ENCODE data around the gene PSMG4. TPM values are rescaled to one million over a fixed set of nuclear protein-coding genes. Genes with fewer than 3 reads are reported as not detected.

Gene PSMG4
- total and polyA plus RNA-seq, 2 donors (not counting 3 experiments of a cell fraction or from before 2014, with no cell fraction given): 31.4 to 46.0 TPM

DNA sequence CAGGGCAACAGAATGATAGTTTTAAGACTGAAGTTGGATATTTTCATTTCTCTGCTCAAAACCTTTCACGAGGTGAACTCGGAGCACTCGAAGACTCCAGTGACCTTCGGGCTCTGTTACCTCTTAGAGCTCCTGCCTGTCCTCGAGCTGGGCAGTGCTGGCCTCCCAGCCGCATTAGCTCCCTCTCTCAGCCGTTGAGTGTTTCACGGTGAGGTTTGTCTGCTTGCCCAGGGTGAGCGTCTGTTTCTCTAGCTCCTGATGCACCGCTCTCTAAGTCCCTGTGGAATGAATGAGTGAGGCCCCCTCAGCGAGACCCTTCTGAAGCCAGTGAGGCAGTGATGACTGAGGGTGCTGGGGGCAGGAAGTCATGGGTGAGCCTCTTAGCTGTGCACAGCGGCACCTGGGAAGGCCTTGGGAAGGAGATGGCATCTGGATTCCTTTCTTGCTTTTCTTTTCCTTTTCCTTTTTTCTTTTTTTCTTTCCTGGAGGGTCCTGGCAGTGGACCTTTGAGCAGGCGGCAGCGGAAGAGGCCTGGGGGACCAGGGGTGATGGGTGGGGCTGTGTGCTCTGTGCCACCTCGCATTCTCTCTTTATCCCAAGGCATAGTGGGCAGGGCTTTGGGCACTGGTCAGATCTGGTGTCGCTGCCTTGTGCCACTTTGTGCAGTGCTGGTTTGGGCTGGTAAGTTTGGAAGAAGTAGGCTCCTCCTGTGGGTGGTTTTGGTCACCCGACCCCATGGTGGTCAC, 2.2 kb downstream of the PSMG4 start:
- Histone ChIP-seq H3K27me3 (ENCODE audit: control insufficient read depth in 2 of 2, insufficient read depth in 2 of 2, low read length in 2 of 2) (peaks cover 1 to 4% of the 10 kb centered on the region in 2 experiments), H3K4me1 (ENCODE audit: control insufficient read depth, extremely low read depth, insufficient read depth, low read length) (peaks cover 7% of the 10 kb centered on the region), H4K20me1 (replicated peaks; ENCODE audit: control insufficient read depth, extremely low read depth, insufficient read depth, low read length) (no peaks in the 10 kb centered on the region), H3K79me2 (ENCODE audit: control insufficient read depth, insufficient read depth, low read length) (peaks cover 66% of the 10 kb centered on the region), H3K9ac (replicated peaks; ENCODE audit: extremely low read depth, insufficient read depth, low read length) (no peak overlapping the region), H3K27ac (ENCODE audit: insufficient read depth, low read depth, low read length) (no peak overlapping the region), H3K9me3 (replicated peaks; ENCODE audit: control insufficient read depth, insufficient read depth, low read length) (no peaks in the 10 kb centered on the region), H3K4me2 (ENCODE audit: insufficient read depth, low read length) (peak overlapping the region; percentile 24), H3K4me3 (replicated peaks in 1 of 3; ENCODE audit: insufficient read depth in 1 of 3, low read depth in 1 of 3, low read length in 3 of 3) (peak overlapping the region in 1 of 3 experiments; percentile 2), H3K36me3 (ENCODE audit: control insufficient read depth in 2 of 2, extremely low read depth in 1 of 2, insufficient read depth in 2 of 2, low read length in 2 of 2) (peaks cover 3 to 10% of the 10 kb centered on the region in 2 experiments), H3K9me1 (replicated peaks; ENCODE audit: control insufficient read depth, extremely low read depth, insufficient read depth, low read length) (no peaks in the 10 kb centered on the region), H2AFZ (ENCODE audit: low read depth, low read length) (no peak overlapping the region)
- no peak for FAIRE-seq
- no TSS peak for BruUV-seq (replicated peaks)
- TF ChIP-seq MYC (IDR thresholded peaks at IDR 0.05; ENCODE audit: low read depth, low read length): no peak
- TF ChIP-seq POLR2A (IDR thresholded peaks at IDR 0.05; ENCODE audit: low read depth, low read length): no peak
- no peak for TF ChIP-seq JUN (IDR thresholded peaks at IDR 0.05; ENCODE audit: borderline replicate concordance, insufficient read depth, insufficient read length, low read depth)
- no peak for TF ChIP-seq FOS (IDR thresholded peaks at IDR 0.05; ENCODE audit: borderline replicate concordance, insufficient read depth, low read length)
- no peak for TF ChIP-seq EZH2 (IDR thresholded peaks at IDR 0.05; ENCODE audit: borderline replicate concordance, low read depth, low read length, severe bottlenecking)
- no peak for TF ChIP-seq CTCF (IDR thresholded peaks at IDR 0.05; ENCODE audit: extremely low read depth in 1 of 2, insufficient read depth in 1 of 2, low read depth in 1 of 2, low read length in 2 of 2)
- TF ChIP-seq MAX (IDR thresholded peaks at IDR 0.05; ENCODE audit: insufficient read depth, insufficient read length): no peak
- no peak for TF ChIP-seq GATA2 (IDR thresholded peaks at IDR 0.05; ENCODE audit: insufficient read depth, insufficient read length, low read depth, low read length)
- TF ChIP-seq POLR2AphosphoS5 (IDR thresholded peaks at IDR 0.05; ENCODE audit: insufficient read depth, low read depth, low read length): no peak
- CTCF ChIA-PET: interaction anchor here (1.0 to 4.4 kb wide), 3 partner anchors 9 to 135 kb away, joined by 3 to 25 read pairs (median 3); no protein-coding TSS in a partner anchor
- dilution Hi-C loops (cut with MboI; ENCODE audit: extremely low pct_ligation_motif_present, low sequenced_read_pairs) (no loop called here), intact Hi-C loops (cut with micrococcal nuclease) (no loop called here)
- no peak for DNase-seq (ENCODE audit: low read depth, low spot score)
- POLR2A ChIA-PET: no interaction called here
